Ovary (tissue), 3 donors: ENCODE measurements around the gene FRG2B.
"Not testable (repeated sequence)": the region's sequence is repeated elsewhere in the genome, so short reads cannot be mapped to it uniquely, and the experiment has no call there.

ENCODE experiments used
- CTCF ChIP-seq, 3 donors: fragments of 450-650 bp in 2 of 3; fragments of 200-600 bp in 1 of 3; IDR thresholded peaks; one replicate each; pipeline versions ENCODE4 v1.5.1 to v1.8.0; 2016 to 2022; ENCODE audit warnings: antibody characterized with exemption in 3 of 3, mild to moderate bottlenecking in 1 of 3
- POLR2A ChIP-seq: fragments of 450-650 bp; IDR thresholded peaks from one replicate; pipeline ENCODE4 v1.6.1; 2017; ENCODE audit warnings: antibody characterized with exemption, mild to moderate bottlenecking, moderate library complexity
- donor health status: DM: no; HTN: no; CAD: no.

- not testable (repeated sequence) for TF ChIP-seq CTCF (IDR thresholded peaks at IDR 0.05); POLR2A
Observed at GRCh38 chr10:133626695-133627094, at the start of gene FRG2B.
